Head of caudate nucleus (tissue), 42 donors: Measurements from ENCODE around the gene IQUB.
"Not testable (repeated sequence)": the region's sequence is repeated elsewhere in the genome, so short reads cannot be mapped to it uniquely, and the experiment has no call there.

Experiments
- DNase-seq, 42 donors: peaks; one replicate each; pipeline versions ENCODE4 v3.0.0 to v3.0.0-alpha.2; 2020 to 2021; ENCODE audit warnings: mixed read lengths in 7 of 42
- intact Hi-C: fragments of 100-400 bp; cut with DNase I; formaldehyde crosslinking; loops from one replicate; pipeline ENCODE4 v1.15.0; 2022

IQUB gene

DNA sequence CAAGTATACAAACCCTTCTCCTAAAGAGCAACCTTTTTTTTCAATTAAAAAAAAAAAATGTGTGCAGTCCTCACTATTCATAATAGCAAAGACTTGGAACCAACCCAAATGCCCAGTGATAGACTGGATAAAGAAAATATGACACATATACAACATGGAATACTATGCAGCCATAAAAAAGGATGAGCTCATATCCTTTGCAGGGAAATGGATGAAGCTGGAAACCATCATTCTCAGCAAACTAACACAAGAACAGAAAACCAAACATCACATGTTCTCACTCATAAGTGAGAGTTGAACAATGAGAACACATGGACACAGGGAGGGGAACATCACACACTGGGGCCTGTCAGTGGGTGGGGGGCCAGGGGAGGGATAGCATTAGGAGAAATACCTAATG is 17.7 kb upstream of the IQUB start:
- not testable (repeated sequence) for DNase-seq

DNA sequence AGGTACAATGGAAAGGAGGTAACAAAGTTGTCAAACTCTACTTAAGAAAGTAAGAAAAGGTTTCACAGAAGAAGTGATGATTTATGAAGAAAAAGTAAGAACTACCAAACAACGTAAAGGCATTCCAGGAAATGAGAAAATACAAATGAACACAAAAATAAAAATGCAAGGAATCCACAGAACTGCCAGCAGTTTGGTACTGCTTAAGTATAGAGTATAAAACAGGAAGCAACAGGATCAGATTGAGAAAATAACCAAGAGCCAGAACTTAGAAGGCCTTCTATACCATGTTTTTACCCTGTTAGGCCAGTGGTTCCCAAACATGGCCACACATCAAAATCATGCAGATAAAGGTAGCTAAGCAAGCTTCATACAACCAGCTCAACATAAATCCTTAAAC is 14.0 kb upstream of the IQUB start:
- intact Hi-C loops, result no loop called here
- no peak for DNase-seq

More for the DNA sequence above, 17.7 kb upstream of the IQUB start:
- intact Hi-C loops, result not testable (repeated sequence)

DNA sequence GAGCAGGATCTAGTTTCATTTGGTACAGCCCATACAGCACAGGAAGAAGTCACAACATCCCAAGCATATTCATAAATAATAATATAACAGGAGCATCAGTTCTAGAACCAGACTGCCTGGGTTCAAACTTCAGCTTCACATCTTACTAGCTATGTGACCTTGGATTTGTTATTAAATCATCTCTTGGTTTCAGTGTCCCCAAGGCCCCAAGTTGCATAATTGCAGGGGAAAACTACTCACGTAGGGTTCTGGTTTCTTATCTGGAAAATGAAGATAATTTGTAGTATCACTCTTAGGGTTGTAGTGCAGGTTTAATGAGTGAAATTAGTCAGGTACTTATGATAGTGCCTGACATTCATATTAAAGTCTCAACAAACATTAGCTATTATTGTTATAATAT is 5.5 kb upstream of the IQUB start:
- intact Hi-C loops, result no loop called here
- DNase-seq, result no peak

DNA sequence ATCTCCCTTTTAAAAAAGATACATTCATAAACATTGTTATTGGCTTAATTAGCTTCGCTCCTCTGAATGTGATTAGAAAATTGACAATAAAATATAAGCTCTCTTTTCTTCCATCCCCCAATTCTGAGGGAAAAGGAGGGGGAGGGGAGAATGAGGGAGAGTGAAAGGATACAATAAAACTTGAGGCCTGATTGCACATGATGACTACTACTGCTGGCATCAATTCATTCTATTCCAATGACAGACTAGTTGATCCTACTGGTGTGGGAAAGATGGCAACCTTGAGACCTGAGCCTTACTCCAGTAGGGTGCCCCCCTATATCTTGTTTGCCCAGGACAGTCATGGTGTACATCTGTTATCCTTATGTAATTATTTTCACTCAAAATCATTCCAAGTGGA is 4.5 kb upstream of the IQUB start:
- DNase-seq, result no peak

DNA sequence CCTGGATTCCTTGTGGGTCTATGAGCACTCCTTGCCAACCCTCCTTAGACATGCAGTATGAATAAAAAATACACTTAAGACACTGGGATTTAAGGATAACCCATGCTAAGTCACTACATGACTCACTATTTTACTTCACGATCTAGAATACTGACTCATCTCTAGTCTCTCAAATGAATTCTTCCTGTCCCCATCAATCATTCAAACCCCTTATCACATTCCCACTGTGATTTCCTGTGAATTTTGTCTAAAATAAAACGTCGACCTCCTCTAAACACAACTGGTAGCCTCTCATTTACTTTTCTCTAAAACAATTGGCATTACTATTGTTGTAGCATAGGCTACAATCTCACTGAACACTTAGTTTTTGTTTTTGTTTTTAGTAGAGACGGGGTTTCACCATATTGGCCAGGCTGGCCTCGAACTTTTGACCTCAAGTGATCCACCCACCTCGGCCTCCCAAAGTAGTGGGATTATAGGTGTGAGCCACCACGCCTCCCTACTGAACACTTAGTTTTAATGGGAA is 3.9 kb upstream of the IQUB start:
- DNase-seq, result no peak
- intact Hi-C loops, result no loop called here

More for the DNA sequence above, 4.5 kb upstream of the IQUB start:
- intact Hi-C loops, result no loop called here

DNA sequence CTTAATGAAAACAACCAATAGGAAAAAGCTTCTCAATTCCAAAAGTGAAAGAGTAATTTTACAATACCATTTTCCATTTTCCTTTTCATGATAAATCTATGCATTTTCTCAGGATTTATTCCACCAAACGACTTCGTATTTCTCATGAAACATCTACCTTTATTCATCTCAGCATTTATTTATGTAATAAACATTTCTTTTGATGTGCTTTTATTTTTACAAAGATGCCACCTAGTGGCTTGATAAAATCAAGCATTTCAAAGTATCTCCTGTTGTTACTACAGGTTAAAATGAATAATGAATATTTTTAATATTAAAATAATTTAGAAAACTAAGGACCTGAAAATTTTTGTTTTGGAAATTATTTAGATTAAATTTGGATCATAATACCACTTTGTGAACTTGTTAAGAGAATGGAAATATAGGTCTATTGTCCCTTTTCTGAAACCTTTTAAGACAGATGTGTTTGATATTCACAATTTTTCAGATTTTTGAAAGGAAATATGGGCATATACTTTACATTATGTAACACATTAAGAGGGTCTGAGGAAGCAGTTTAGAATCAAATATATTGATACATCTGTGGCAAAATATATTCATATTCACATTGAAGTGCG is 2.7 kb upstream of the IQUB start:
- no peak for DNase-seq
- intact Hi-C loops, result no loop called here

DNA sequence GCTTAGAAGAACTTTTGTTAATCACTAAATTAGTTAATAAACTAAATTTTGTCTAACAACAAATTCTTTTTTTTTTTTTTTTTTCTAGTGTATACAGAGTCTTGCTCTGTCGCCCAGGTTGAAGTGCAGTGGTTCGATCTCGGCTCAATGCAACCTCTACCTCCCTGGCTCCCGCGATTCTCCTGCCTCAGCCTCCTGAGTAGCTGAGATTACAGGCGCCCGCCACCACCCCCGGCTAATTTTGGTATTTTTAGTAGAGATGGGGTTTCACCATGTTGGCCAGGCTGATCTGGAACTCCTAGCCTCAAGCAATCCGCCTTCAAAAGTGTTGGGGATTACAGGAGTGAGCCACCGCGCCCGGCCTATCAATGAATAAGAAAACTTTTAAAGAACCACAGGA is 1.1 kb upstream of the IQUB start:
- peak in 3 of 42 donors; percentile 3 to 32 (median 8) for DNase-seq
- intact Hi-C loops, result no loop called here

DNA sequence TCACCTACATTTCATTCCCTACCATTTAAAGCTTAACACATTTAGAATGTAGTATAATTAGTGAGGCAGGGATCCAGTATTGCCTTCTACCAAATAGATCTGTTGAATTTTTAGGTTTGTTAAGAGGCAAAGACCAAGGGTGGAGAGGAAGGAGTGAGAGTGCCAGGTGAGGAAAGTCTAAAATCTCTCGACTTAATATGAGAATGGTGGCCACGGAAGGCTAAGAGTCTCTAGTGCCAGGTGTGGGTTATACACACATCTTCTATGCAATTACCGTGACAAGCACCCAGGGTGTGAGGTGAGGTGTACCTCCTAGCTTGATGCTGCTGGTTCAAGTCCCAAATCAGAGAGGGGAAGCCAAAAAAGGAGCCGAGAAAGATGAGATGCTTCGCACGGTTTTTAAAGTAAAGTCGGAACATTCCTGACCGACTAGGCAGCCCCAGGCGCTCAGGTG is 439 bp downstream of the IQUB start:
- intact Hi-C loops, result no loop called here
- DNase-seq, result peak in 2 of 42 donors; percentile 4 to 10

DNA sequence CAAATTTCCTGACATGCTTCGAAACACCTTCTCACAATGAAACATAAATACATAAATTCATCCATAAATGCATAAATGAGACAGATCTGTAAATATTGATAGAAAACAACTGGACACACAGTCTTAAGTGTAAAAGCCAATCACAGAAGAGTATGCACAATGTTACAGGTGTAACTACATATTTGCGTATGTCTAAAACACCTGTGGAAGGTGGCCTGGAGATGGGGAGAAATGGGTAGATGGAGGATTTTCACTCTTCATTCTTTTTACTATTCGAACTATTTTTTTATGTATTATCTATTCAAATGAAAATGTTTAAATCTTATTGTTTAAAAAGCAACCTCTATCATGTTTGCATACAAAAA is 860 bp downstream of the IQUB start:
- intact Hi-C loops, result no loop called here
- no peak for DNase-seq

DNA sequence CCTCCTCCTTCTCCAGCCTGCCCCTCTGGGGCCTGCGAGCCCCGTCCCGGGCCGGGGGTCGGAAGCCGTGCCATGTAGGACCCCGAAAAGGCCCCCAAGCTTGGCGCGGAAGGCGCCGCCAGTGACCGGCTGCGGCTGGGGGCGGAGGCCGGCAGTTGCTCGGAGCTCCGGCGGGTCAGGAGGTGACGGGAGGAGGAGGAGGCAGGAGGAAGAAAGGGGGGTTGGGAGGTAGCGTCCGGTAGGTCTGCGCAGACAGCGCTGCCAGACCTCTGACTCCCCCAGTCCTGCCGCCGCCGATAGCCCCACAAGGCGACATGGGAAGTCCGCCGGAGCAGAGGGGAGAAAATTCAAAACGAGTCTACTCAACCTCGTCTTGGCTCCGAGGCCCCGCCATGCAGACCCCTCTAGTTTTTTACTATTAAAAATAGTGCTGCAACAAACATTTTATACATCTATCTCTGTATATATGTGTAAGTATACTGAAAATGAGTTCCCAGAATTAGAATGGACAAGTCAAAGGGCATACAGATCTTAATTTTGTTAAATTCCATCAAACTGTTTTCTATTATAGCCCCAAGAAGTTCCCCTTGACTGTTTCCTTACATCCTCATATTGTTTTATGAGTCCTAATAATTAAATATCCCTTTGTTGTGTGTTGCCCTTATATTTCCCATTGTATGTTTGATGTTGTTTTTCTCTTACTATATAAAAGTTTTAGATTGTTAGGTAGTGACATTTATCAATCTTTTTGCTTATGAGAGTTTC is 1.4 kb downstream of the IQUB start:
- intact Hi-C loops, result not testable (repeated sequence)
- DNase-seq, result peak in 30 of 42 donors; percentile 9 to 69 (median 30)

DNA sequence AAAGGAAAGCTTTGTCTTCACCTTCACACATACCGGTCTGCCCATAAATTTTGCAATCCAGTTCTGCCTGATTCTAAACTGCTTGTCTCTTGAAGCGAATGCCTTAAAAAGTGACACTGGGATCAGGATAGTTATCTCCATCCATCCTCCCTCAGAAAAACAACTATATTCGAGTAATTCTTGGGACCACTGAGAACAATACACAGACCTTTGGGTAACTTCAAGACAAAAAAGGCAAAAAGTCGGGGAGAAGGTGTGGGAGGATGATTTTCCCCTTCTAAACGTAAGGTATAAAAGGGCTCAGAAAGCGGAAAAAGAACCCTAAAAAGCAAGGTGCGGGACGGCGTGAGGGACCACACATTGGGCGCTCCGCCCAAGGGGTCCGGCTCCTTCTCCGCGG is 2.1 kb downstream of the IQUB start:
- intact Hi-C loops, DNase-seq: not testable (repeated sequence)

DNA sequence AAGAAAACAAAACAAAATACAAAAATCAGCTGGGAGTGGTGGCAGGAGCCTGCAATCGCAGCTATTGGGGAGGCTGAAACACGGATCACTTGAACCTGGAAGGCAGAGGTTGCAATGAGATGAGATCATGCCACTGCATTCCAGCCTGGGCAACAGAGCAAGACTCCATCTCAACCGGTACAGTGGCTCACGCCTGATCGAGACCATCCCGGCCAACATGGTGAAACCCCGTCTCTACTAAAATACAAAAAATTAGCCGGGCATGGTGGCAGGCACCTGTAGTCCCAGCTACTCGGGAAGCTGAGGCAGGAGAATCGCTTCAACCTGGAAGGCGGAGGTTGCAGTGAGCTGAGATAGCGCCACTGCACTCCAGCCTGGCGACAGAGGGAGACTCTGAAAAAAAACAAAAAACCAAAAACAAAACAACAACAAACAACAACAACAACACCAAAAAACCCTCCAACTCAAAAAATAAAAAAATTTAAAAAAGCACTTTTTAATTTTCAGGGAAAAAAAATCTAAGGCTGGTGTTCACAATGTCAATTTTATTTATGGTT is 4.3 kb downstream of the IQUB start:
- intact Hi-C loops, DNase-seq: not testable (repeated sequence)

DNA sequence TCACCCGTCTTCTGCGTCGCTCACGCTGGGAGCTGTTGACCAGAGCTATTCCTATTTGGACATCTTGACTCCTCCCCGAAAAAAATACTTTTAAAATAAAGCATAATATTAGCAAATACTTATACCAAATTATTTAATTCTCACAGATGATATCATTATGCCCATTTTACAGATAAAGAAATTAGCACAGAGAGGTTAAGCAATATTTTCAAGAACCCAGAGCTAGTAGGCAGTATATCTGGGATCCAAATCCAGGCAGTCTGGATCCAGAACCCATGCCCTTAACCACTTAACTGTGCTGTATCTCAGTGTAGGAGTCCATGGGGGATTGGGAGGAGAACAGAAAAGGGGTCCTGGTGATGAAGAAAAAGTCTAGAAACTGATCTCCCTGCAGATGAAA is 6.1 kb downstream of the IQUB start:
- intact Hi-C loops, result no loop called here
- no peak for DNase-seq

DNA sequence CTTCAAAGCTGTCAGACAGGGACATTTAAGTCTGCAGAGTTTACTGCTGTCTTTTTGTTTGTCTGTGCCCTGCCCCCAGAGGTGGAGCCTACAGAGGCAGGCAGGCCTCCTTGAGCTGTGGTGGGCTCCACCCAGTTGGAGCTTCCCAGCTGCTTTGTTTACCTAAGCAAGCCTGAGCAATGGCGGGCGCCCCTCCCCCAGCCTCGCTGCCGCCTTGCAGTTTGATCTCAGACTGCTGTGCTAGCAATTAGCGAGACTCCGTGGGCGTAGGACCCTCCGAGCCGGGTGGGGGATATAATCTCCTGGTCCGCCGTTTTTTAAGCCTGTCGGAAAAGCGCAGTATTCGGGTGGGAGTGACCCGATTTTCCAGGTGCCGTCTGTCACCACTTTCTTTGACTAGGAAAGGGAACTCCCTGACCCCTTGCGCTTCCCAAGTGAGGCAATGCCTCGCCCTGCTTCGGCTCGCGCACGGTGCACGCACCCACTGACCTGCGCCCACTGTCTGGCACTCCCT is 6.6 kb downstream of the IQUB start:
- DNase-seq, intact Hi-C loops: not testable (repeated sequence)

DNA sequence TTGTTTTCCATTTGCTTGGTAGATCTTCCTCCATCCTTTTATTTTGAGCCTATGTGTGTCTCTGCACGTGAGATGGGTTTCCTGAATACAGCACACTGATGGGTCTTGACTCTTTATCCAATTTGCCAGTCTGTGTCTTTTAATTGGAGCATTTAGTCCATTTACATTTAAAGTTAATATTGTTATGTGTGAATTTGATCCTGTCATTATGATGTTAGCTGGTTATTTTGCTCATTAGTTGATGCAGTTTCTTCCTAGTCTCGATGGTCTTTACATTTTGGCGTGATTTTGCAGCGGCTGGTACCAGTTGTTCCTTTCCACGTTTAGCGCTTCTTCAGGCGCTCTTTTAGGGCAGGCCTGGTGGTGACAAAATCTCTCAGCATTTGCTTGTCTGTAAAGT is 7.9 kb downstream of the IQUB start:
- intact Hi-C loops, DNase-seq: not testable (repeated sequence)

DNA sequence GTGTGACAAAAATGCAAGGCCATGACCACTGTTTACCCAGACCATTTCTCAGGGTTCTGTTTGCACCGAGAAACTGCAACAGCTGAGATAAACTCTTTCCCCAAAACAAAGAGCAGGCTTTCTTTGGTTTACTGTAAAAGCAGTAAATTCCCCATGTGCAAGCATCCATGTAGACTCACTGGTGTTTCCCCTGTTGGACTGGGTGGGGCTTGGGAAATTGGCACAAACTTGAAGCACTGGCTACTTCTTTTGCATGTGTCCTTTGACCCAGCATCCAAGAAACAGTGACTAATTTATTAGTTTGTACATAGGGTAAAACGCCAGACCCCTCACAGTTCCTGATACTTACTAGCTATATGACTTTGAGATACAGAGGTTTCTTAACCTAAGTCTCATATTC is 12.3 kb downstream of the IQUB start:
- intact Hi-C loops, result no loop called here
- no peak for DNase-seq

DNA sequence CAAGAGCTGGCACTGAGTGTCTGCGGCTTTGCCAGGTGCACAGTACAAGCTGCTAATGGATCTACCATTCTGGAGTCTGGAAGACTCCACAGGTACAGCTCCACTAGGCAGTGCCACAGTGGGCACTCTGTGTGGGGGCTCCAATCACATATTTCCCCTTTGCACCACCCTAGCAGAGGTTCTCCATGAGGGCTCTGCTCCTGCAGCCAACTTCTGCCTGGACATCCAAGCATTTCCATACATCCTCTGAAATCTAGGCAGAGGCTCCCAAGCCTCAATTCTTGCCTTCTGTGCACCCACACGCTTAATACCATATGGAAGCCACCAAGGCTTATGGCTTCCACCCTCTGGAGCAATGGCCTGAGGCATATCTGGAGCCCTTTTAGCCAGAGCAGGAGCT is 29.2 kb downstream of the IQUB start:
- no peak for DNase-seq
- intact Hi-C loops, result no loop called here

DNA sequence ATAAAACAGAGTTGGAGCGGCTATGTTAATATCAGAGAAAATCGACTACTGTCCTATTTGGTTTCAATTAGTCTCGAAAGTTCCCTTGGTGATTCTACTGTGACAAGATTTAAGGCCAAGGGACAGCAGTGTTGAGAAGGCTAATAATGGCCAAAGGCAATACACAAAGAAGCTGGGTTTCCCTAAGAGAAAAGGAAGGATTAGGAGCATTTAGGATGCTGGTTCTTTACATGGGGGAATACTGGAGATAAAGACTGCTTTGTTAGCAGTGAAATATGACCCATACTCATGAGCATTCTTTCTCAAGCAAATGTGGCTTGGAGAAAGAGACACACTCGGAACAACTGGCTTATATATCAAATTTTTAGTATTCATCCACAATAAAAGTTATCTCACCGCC is 32.2 kb downstream of the IQUB start:
- no peak for DNase-seq
- intact Hi-C loops, result no loop called here

DNA sequence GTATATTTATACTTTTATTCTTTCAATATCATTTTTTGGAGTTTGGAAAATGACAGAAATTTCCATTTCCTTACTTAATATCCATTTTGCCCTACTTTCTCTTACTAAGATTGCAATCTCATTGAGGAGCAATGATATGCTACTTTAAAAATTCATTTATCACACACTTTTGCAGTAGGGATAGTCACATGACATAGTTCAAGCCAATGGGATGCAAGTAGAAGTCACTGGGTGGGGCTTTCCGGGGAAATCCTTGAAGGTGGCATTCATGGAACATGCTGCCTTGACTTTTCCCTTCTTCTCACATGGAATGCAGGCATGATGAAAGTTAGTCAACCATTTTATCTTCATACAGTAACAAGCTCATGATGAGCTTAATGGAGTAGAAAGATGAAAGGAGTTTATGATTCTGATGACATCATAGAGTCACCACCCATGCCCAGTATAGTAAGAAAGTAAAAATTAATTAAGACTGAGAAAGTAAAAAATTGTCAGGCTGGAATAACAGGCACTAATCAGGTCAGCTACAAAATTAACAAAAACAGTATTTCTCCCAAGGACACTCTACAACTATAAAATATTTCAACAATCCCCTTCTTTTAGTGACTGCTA is 33.4 kb downstream of the IQUB start:
- DNase-seq, result no peak
- intact Hi-C loops, result no loop called here
